ENCODE measurements around the gene DNAJB8.

GRCh38 chr3:128422762-128423524, 43.7 kb downstream of the DNAJB8 start:
- TF ChIP-seq CTCF (IDR thresholded peaks at IDR 0.05; ENCODE audit: low read depth, low read length, poor library complexity, severe bottlenecking) (no peak), EZH2phosphoT487 (IDR thresholded peaks at IDR 0.05; ENCODE audit: borderline replicate concordance, low read length) (no peak)
